ENCODE results near the gene WIPI1.

The WIPI1 gene

GRCh38 chr17:68445671-68446070 is 11.6 kb downstream of the WIPI1 start:
- no peak overlapping the region for H3K4me3 ChIP-seq (replicated peaks; ENCODE audit: insufficient read depth, low read length)
- TF ChIP-seq GABPA (IDR thresholded peaks at IDR 0.05; ENCODE audit: low read depth) (no peak), REST (IDR thresholded peaks at IDR 0.05; ENCODE audit: insufficient replicate concordance, low read depth) (no peak), POLR2AphosphoS5 (IDR thresholded peaks at IDR 0.05; ENCODE audit: low read depth) (no peak), SPI1 (IDR thresholded peaks at IDR 0.05; ENCODE audit: borderline replicate concordance, low read depth) (no peak), CTCF (IDR thresholded peaks at IDR 0.05; ENCODE audit: insufficient read depth, low read length) (no peak)
- no peak for DNase-seq (ENCODE audit: low read depth in 1 of 2, low spot score in 1 of 2)
- H3K27me3 ChIP-seq (ENCODE audit: insufficient read depth, poor library complexity, severe bottlenecking) = no peaks in the 10 kb centered on the region
- H3K27ac ChIP-seq (replicated peaks) = no peak overlapping the region

GRCh38 chr17:68443972-68444464 is 13.3 kb downstream of the WIPI1 start:
- no peak overlapping the region for H3K27ac ChIP-seq (replicated peaks)
- no peak for DNase-seq (ENCODE audit: low read depth in 1 of 2, low spot score in 1 of 2)
- no peak overlapping the region for H3K4me3 ChIP-seq (replicated peaks; ENCODE audit: insufficient read depth, low read length)
- no peak for TF ChIP-seq CTCF (IDR thresholded peaks at IDR 0.05; ENCODE audit: insufficient read depth, low read length)
- TF ChIP-seq GABPA (IDR thresholded peaks at IDR 0.05; ENCODE audit: low read depth) = no peak
- TF ChIP-seq POLR2AphosphoS5 (IDR thresholded peaks at IDR 0.05; ENCODE audit: low read depth) = no peak
- TF ChIP-seq REST (IDR thresholded peaks at IDR 0.05; ENCODE audit: insufficient replicate concordance, low read depth) = no peak
- no peak for TF ChIP-seq SPI1 (IDR thresholded peaks at IDR 0.05; ENCODE audit: borderline replicate concordance, low read depth)
- no peaks in the 10 kb centered on the region for H3K27me3 ChIP-seq (ENCODE audit: insufficient read depth, poor library complexity, severe bottlenecking)

GRCh38 chr17:68441070-68441770 is 16.1 kb downstream of the WIPI1 start:
- peak; percentile 53; the same call in 1 of the 2 replicates for TF ChIP-seq GABPA (IDR thresholded peaks at IDR 0.05; ENCODE audit: low read depth)
- 0 out of 2 replicates have a peak, but pooled peaks have one; percentile 28 for TF ChIP-seq POLR2AphosphoS5 (IDR thresholded peaks at IDR 0.05; ENCODE audit: low read depth)
- TF ChIP-seq REST (IDR thresholded peaks at IDR 0.05; ENCODE audit: insufficient replicate concordance, low read depth) = no peak
- no peak for TF ChIP-seq SPI1 (IDR thresholded peaks at IDR 0.05; ENCODE audit: borderline replicate concordance, low read depth)
- no peak for TF ChIP-seq CTCF (IDR thresholded peaks at IDR 0.05; ENCODE audit: insufficient read depth, low read length)
- Histone ChIP-seq H3K27ac (replicated peaks) (peak overlapping the region; percentile 54), H3K27me3 (ENCODE audit: insufficient read depth, poor library complexity, severe bottlenecking) (no peaks in the 10 kb centered on the region), H3K4me3 (replicated peaks; ENCODE audit: insufficient read depth, low read length) (no peak overlapping the region)
- peak in 1 of 2 experiments; percentile 83 for DNase-seq (ENCODE audit: low read depth in 1 of 2, low spot score in 1 of 2)

Measured in HL-60 (cell line).